Esophagus mucosa (tissue), 1 donor: ENCODE measurements around the gene SERINC2. TPM values are rescaled to one million over a fixed set of nuclear protein-coding genes. Genes with fewer than 3 reads are reported as not detected.
"Not testable (repeated sequence)": the region's sequence is repeated elsewhere in the genome, so short reads cannot be mapped to it uniquely, and the experiment has no call there.

Source experiments
- ATAC-seq: fragments of 200-7000 bp; cut with Tn5 transposase; one replicate; pipeline ENCODE4 v1.9.1; 2020
- total RNA-seq: library from RNA; stranded (reverse); gene quantifications from one replicate; pipeline ENCODE4 v1.2.4, GENCODE V29; 2023
- donor health status: DM: yes; HTN: yes; CAD: no.

SERINC2 gene
- total RNA-seq, 1 donor from 2014 or later = 109 TPM

DNA sequence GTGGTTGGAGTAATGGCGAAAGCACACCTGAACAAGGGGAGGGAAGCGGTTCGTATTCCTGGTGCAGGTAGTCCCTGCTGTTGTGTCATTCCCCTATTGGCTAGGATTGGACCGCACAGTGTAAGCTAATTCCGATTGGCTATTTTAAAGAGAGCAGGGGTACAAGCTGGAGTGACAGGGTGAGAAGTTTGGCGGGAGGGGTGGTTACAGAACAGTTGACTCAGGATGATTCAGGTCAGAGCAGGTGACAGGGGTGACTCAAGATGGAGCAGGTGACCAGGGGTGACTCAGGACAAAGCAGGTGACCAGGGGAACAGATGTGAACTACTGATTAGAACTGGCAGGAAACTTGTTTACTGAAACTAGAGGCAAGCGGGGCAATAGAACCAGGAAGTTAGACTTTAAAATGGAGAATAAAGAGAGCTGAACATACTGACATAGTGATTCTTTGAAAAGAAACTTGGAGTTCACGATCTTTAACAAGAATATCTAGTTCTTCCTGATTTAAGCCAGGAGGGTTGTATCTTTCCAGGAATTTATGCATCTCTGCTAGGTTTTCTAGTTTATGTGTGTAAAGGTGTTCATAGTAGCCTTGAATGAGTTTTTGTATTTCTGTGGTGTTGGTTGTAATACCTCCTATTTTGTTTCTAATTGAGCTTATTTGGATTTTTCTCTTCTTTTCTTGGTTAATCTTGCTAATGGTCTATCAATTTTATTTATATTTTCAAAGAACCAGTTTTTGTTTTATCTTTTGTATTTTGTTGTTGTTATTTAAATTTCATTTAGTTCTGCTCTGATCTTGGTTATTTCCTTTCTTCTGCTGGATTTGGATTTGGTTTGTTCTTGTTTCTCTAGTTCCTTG is 58.7 kb downstream of the SERINC2 start:
- peak; percentile 77 for ATAC-seq

DNA sequence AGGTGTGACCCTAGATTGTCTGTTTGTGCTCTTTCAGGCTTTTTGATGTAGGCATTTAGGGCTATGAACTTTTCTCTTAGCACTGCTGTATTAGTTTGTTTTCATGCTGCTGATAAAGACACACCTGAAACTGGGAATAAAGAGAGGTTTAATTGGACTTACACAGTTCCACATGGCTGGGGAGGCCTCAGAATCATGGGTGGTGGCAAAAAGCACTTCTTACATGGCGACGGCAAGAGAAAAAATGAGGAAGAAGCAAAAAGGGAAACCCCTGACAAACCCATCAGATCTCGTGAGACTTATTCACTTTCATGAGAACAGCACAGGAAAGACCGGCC is 59.3 kb downstream of the SERINC2 start:
- ATAC-seq = not testable (repeated sequence)

DNA sequence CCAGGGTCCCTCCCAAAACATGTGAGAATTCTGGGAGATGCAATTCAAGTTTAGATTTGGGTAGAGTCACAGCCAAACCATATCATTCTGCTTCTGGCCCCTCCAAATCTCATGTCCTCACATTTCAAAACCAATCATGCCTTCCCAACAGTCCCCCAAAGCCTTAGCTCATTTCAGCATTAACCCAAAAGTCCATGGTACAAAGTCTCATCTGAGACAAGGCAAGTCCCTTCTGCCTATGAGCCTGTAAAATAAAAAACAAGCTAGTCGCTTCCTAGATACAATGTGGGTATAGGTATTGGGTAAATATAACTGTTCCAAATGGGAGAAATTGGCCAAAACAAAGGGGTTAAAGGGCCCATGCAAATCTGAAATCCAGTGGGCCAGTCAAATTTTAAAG is 59.7 kb downstream of the SERINC2 start:
- ATAC-seq = not testable (repeated sequence)

DNA sequence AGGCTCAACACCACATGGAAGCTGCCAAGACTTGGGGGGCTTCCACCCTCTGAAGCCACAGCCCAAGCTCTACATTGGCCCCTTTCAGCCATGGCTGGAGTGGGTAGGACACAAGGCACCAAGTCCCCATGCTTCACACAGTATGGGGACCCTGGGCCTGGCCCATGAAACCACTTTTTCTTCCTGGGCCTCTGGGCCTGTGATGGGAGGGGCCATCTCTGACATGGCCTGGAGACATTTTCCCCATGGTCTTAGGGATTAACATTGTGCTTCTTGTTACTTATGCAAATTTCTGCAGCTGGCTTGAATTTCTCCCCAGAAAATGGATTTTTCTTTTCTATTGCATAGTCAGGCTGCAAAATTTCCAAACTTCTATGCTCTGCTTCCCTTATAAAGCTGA is 60.5 kb downstream of the SERINC2 start:
- ATAC-seq = not testable (repeated sequence)

DNA sequence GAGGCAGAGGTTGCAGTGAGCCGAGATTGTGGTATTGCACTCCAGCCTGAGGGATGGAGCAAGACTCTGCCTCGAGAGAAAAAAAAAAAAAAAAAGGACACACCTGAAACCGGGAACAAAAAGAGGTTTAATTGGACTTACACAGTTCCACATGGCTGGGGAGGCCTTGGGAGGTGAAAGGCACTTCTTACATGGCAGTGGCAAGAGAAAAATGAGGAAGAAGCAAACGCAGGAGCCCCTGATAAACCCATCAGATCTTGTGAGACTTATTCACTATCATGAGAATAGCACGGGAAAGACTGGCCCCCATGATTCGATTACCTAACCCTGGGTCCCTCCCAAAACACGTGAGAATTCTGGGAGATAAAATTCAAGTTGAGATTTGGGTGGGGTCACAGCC is 61.6 kb downstream of the SERINC2 start:
- ATAC-seq = not testable (repeated sequence)

DNA sequence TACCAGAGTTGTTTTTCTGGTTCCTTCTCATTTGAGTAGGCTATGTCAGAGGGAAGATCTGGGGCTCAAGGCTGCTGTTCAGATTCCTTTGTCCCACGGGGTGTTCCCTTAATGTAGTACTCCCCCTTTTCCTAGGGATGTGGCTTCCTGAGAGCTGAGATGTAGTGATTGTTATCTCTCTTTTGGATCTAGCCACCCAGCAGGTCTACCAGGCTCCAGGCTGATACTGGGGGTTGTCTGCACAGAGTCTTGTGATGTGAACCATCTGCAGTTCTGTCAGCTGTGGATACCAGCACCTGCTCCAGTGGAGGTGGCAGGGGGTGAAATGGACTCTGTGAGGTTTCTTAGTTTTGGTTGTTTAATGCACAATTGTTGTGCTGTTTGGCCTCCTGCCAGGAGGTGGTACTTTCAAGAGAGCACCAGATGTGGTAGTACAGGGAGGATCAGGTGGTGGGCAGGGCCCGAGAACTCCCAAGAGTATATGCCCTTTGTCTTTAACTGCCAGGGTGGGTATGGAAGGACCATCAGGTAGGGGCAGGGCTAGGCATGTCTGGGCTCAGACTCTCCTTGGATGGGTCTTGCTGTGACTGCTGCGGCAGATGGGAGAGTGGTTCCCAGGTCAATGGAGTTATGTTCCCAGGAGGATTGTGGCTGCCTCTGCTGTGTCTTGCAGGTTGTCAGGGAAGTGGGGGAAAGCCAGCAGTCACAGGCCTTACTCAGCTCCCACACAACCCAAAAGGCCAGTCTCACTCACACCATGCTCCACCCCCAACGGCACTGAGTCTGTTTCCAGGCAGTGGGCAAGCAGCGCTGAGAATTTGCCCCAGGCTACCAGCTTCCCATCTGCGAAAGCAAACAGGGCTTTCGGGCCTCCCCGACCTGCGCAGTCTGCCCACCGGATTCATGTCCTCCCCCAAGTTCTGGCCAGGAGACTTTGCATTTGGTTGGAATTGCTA is 64.2 kb downstream of the SERINC2 start:
- ATAC-seq = no peak

DNA sequence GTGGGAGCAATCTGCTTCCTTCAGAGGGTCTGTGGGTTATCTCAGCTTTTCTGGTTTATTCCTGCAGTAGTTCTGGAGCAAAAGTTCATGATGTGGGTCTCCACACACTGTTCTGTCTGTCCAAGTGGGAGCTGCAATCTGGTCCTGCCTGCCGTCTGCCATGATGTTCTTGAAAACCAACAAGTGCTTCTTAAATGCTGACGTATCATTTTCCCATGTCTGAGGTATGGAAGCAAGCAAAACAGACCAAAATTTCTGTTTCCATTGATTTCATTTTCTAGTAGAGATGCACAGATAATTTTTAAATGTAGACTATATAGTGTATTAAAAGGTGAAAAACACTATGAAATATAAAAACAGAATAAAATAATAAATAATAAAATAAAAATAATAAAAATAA is 65.2 kb downstream of the SERINC2 start:
- no peak for ATAC-seq

DNA sequence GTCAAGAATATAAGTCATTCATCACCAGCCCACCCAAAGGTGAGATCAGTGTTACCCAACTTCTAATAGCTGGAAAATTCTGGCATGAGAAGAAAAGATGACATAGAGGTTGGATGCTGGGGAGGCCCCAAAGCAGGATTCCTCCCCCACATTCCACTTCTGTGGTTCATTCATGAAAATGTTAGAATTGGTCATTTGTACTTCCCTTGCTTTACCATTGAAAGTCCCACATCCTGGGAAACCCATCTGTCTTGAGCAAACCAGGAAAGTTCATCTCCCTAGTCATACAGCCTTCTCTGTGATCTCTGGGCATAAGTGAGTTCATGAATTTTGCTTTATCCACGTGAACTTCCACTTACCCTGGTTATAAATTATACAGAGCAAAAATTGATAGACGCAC is 66.8 kb downstream of the SERINC2 start:
- no peak for ATAC-seq

DNA sequence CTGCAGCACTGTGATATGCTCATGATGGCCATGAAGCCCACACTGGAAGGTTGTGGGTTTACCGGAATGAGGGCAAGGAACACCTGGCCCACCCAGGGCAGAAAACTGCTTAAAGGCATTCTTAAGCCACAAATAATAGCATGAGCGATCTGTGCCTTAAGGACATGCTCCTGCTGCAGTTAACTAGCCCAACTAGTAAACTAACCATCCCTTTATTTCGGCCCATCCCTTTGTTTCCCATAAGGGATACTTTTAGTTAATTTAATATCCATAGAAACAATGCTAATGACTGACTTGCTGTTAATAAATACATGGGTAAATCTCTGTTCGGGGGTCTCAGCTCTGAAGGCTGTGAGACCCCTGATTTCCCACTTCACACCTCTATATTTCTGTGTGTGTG is 67.4 kb downstream of the SERINC2 start:
- ATAC-seq = not testable (repeated sequence)

DNA sequence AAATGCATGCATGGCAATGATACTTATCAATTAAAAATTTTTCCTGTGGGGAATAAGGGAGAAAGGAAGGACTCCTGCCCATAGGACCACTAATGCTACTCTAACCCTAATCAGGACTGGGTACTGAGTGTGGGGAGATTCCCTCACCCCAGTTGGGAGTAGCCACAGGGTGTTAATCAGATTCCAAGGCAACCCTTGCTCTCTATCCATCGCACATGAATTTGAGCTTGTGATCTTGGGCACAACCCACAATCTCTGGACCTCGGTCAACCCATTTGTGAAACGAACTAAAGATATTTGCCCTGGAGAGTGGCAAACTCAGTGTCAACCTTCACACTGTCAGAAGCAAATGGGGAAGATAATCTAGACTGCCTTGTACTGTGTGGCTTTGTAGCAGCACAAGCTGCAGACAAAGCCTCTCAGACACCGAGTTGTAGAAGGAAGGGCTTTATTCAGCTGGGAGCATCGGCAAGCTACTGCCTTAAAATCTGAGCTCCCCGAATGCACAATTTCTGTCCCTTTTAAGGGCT is 69.5 kb downstream of the SERINC2 start:
- ATAC-seq = no peak

DNA sequence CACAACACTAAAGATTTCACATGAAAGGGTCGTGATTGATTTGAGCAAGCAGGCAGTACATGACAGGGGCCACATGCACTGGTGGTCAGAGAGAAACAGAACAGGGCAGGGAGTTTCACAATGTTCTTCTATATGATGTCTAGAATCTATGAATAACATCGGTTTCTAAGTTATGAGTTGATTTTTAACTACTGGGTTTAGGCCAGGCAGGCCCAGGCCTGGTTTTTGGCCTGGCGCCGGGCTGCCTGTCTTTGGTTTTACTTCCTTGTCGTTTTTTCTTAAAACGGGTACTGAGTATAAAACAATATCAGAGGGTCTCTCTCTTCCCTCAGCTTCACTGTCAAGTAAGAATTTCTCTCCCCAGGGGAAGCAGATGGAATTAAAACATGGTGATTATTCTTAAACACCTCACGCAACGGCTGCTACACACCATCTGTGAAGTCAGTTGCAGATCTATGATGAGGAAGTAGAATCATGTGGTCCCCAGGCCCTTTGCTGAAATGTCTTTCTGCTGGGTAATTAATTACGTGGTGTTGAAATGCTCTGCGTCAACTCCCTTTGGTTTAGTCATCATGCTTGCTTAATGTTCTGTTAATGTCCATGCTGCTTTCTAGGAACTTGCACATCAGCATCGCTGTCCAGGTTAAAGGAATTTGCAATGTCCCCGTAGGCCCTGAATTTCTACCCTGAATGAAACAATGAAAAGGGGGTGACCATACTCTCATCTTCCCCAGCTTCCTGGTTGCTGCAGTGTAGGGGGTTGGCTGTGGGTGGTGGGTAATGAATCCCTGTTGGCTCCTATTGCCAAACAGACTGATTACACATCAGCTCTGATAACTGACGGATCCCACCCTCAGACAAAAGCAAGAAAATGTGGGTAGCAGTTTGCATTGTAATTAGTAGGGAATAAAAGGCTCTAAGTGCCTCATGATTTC is 70.3 kb downstream of the SERINC2 start:
- ATAC-seq = peak; percentile 97

Other genes with a start within 250 kb of the SERINC2 start
- gene NKAIN1, start 173.3 kb upstream of the SERINC2 start, total RNA-seq = 0.92 TPM
- gene SNRNP40, start 116.4 kb upstream of the SERINC2 start, total RNA-seq = 41.6 TPM
- gene ZCCHC17, start 116.2 kb upstream of the SERINC2 start, total RNA-seq = 17.5 TPM
- 0.36 TPM for gene FABP3, start 40.1 kb upstream of the SERINC2 start, total RNA-seq
- gene TINAGL1, start 163.3 kb downstream of the SERINC2 start, total RNA-seq = 15.9 TPM
- not detected for gene HCRTR1, start 204.5 kb downstream of the SERINC2 start, total RNA-seq
- gene PEF1, start 231.7 kb downstream of the SERINC2 start, total RNA-seq = 44.0 TPM